Activated CD4-positive, alpha-beta T cell treated with anti-CD3 and anti-CD28 coated beads, Interleukin-2, Interleukin-4, amounts not matched to agents 100 ng/mL and 50 ng/mL, durations not matched to agents 16 hours and 8 hours (primary cell): ENCODE data around the gene BARHL1.
A peak's percentile ranks its signal among the peaks of the same experiment; 100 is the strongest.
"Not testable (repeated sequence)": the region's sequence is repeated elsewhere in the genome, so short reads cannot be mapped to it uniquely, and the experiment has no call there.

Experiments
- DNase-seq: peaks from one replicate; pipeline ENCODE4 v3.0.0-alpha.2; 2020; ENCODE audit warnings: low spot score

The BARHL1 gene

GRCh38 chr9:132556714-132557113 lies 25.7 kb upstream of the BARHL1 start:
- no peak for DNase-seq

GRCh38 chr9:132557159-132557558 lies 25.2 kb upstream of the BARHL1 start:
- no peak for DNase-seq

- no peak for DNase-seq
These were observed 22.7 kb upstream of the BARHL1 start for GRCh38 chr9:132559711-132560110.

- no peak for DNase-seq
These were observed 21.7 kb upstream of the BARHL1 start for GRCh38 chr9:132560616-132561202.

GRCh38 chr9:132562306-132562573 lies 20.2 kb upstream of the BARHL1 start:
- DNase-seq, result no peak

- DNase-seq, result no peak
These were observed 17.9 kb upstream of the BARHL1 start for GRCh38 chr9:132564526-132564925.

- DNase-seq, result not testable (repeated sequence)
These were observed 13.6 kb upstream of the BARHL1 start for GRCh38 chr9:132568787-132569186.

GRCh38 chr9:132571806-132572600 lies 10.4 kb upstream of the BARHL1 start:
- DNase-seq, result no peak

- no peak for DNase-seq
These were observed 9.5 kb upstream of the BARHL1 start for GRCh38 chr9:132572921-132573320.

- DNase-seq, result peak; percentile 49
These were observed 7.3 kb upstream of the BARHL1 start for GRCh38 chr9:132575005-132575609.

GRCh38 chr9:132575811-132576210 lies 6.6 kb upstream of the BARHL1 start:
- no peak for DNase-seq

- no peak for DNase-seq
These were observed 5.3 kb upstream of the BARHL1 start for GRCh38 chr9:132577119-132577518.

GRCh38 chr9:132578367-132578932 lies 4.0 kb upstream of the BARHL1 start:
- no peak for DNase-seq

- no peak for DNase-seq
These were observed 3.0 kb upstream of the BARHL1 start for GRCh38 chr9:132579427-132579798.

- DNase-seq, result no peak
These were observed 579 bp downstream of the BARHL1 start for GRCh38 chr9:132582786-132583583.

- DNase-seq, result no peak
These were observed 1.3 kb downstream of the BARHL1 start for GRCh38 chr9:132583584-132584304.

GRCh38 chr9:132584601-132585560 lies 2.5 kb downstream of the BARHL1 start:
- no peak for DNase-seq

GRCh38 chr9:132585954-132586829 lies 3.8 kb downstream of the BARHL1 start:
- DNase-seq, result no peak

GRCh38 chr9:132586830-132587591 lies 4.6 kb downstream of the BARHL1 start:
- DNase-seq, result no peak
